Neural cell (in vitro differentiated cells): ENCODE data around the gene AMZ1.

Experiments used
- CTCF ChIP-seq: fragments of 450-650 bp; IDR thresholded peaks from 2 replicates; pipeline ENCODE4 v1.5.1; 2014; ENCODE audit warnings: antibody characterized with exemption, mild to moderate bottlenecking, moderate library complexity; ENCODE audit not compliant: poor library complexity, severe bottlenecking
- EP300 ChIP-seq: fragments of 450-650 bp; conservative IDR thresholded peaks from 2 replicates; pipeline ENCODE4 v1.6.1; 2014; ENCODE audit warnings: antibody characterized with exemption, mild to moderate bottlenecking, moderate library complexity; ENCODE audit not compliant: poor library complexity, severe bottlenecking
- EZH2 ChIP-seq: fragments of 200-600, 300-800 bp; shearing (Covaris generic), sonication (generic); IDR thresholded peaks from 2 replicates; pipeline ENCODE4 v1.6.1; 2014; ENCODE audit warnings: antibody characterized with exemption, low read length, borderline replicate concordance, mild to moderate bottlenecking; ENCODE audit not compliant: insufficient read depth, poor library complexity, severe bottlenecking
- POLR2AphosphoS5 ChIP-seq: IDR thresholded peaks from 2 replicates; pipeline ENCODE4 v1.6.1; 2012
- SMC3 ChIP-seq: fragments of 450-650 bp; conservative IDR thresholded peaks from 2 replicates; pipeline ENCODE4 v1.6.1; 2014; ENCODE audit warnings: antibody characterized with exemption, mild to moderate bottlenecking, moderate library complexity; ENCODE audit not compliant: poor library complexity
- TAF1 ChIP-seq: IDR thresholded peaks from 2 replicates; pipeline ENCODE4 v1.6.1; 2012; ENCODE audit warnings: low read depth

- TF ChIP-seq TAF1 (no peak), CTCF (no peak), EZH2 (no peak), POLR2AphosphoS5 (no peak), SMC3 (no peak), EP300 (no peak)
Measured at GRCh38 chr7:2680256-2680655, 7.7 kb upstream of the AMZ1 start.
